Urinary bladder (tissue), 4 donors: Measurements from ENCODE around the gene GGT5. TPM values are rescaled to one million over a fixed set of nuclear protein-coding genes. Genes with fewer than 3 reads are reported as not detected.
"Not testable (repeated sequence)": the region's sequence is repeated elsewhere in the genome, so short reads cannot be mapped to it uniquely, and the experiment has no call there.

Experiments used
- DNase-seq: peaks from one replicate; pipeline ENCODE4 v3.0.0-alpha.2; 2015; ENCODE audit errors: extremely low spot score
- H3K27ac ChIP-seq: one replicate; pipeline ENCODE4 v1.5.1; 2013; ENCODE audit warnings: low read depth, mild to moderate bottlenecking, moderate library complexity
- H3K36me3 ChIP-seq: one replicate; pipeline ENCODE4 v1.6.1; 2013; ENCODE audit warnings: mild to moderate bottlenecking, moderate library complexity; ENCODE audit not compliant: insufficient read depth
- H3K4me1 ChIP-seq: one replicate; pipeline ENCODE4 v1.6.1; 2013; ENCODE audit warnings: mild to moderate bottlenecking, moderate library complexity; ENCODE audit not compliant: insufficient read depth
- H3K4me3 ChIP-seq: one replicate; pipeline ENCODE4 v1.5.1; 2013; ENCODE audit warnings: low read depth, low read length
- WGBS: extraction: QIAGEN DNeasy Blood & Tissue Kit; methylation state at CpG from one replicate; pipeline ENCODE4 v1.1.7; 2013; 5-methylcytosine and 5-hydroxymethylcytosine counted together
- polyA plus RNA-seq: library from polyadenylated mRNA; stranded (reverse); fragments of 200-250 nt; gene quantifications from one replicate; pipeline ENCODE4 v1.2.3, GENCODE V29; 2013
- total RNA-seq: library from RNA; depleted of rRNA; stranded (reverse); fragments of >200 nt; gene quantifications from one replicate; pipeline ENCODE4 v1.2.3, GENCODE V29; 2014
- donor health status: healthy with polysubstance abuse.
- donor health status: healthy.

GGT5 gene, protein sequence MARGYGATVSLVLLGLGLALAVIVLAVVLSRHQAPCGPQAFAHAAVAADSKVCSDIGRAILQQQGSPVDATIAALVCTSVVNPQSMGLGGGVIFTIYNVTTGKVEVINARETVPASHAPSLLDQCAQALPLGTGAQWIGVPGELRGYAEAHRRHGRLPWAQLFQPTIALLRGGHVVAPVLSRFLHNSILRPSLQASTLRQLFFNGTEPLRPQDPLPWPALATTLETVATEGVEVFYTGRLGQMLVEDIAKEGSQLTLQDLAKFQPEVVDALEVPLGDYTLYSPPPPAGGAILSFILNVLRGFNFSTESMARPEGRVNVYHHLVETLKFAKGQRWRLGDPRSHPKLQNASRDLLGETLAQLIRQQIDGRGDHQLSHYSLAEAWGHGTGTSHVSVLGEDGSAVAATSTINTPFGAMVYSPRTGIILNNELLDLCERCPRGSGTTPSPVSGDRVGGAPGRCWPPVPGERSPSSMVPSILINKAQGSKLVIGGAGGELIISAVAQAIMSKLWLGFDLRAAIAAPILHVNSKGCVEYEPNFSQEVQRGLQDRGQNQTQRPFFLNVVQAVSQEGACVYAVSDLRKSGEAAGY
- 3.4 TPM for total RNA-seq
- 101 TPM for polyA plus RNA-seq

DNA sequence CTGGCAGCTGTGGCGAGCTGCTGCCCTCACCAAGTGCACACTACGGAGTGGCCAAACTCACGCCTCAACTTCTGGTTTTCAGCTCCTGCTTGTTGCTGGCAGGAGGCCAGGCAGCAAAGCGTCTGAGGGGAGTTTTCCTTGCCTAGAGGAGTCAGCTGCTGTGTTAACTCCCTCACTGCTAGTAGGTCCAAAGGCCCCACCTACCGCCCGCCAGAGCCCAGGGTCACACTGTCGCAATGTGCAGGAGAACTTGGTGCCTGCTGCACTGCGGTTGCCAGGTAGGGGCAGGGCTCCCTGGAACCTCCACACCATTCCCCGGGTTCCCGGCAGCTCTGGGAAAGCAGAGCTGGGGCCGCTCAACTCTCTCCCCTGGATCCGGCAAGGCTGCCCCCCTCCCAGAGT lies at the start of gene GGT5:
Gene GGT5, minus strand, starts transcription at position 53 of the 402 bp plus-strand sequence. CDS start 357 bp downstream, outside the sequence.
- H3K36me3 ChIP-seq, H3K4me1 ChIP-seq: not testable (repeated sequence)

DNA sequence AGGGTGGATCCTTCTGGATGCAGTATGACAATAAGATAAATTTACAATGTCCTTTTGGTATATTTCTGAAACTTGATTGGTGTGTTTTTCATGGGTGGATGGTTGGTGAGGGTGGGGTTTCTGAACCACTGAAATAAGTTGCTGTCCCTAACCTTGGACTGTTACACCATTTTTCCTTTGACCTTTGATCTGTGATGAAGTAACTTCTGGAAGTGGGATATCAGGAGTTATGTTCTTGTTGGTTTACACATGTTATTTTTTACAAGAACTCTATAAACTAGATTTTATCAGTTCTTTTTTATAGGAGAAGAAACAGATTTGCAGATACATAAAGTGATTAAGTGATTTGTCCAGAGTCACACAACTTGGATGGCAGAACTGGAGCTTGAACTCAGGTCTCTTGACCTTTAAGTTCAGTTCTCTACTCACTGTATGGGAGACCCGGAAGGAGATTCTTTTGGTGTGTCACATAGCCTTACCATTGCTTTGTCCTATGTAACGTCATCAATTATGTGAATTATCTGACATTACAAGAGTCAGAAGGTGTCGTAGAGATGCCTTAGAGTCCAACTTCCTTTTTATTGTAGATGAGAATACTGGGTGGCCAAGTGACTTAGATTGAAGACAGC lies 47.4 kb upstream of the GGT5 start:
- not testable (repeated sequence) for H3K36me3 ChIP-seq, DNase-seq, H3K4me1 ChIP-seq, H3K27ac ChIP-seq, H3K4me3 ChIP-seq
- WGBS: 81% methylated on average over 3 of the region's 3 CpGs

More for the DNA sequence above, at the start of gene GGT5:
- 23% methylated on average over 12 of the region's 12 CpGs for WGBS
- Histone ChIP-seq H3K4me3 (peak within 1 kb of the TSS; percentile 4), H3K27ac (peak within 1 kb of the TSS; percentile 83)
- not testable (repeated sequence) for DNase-seq

DNA sequence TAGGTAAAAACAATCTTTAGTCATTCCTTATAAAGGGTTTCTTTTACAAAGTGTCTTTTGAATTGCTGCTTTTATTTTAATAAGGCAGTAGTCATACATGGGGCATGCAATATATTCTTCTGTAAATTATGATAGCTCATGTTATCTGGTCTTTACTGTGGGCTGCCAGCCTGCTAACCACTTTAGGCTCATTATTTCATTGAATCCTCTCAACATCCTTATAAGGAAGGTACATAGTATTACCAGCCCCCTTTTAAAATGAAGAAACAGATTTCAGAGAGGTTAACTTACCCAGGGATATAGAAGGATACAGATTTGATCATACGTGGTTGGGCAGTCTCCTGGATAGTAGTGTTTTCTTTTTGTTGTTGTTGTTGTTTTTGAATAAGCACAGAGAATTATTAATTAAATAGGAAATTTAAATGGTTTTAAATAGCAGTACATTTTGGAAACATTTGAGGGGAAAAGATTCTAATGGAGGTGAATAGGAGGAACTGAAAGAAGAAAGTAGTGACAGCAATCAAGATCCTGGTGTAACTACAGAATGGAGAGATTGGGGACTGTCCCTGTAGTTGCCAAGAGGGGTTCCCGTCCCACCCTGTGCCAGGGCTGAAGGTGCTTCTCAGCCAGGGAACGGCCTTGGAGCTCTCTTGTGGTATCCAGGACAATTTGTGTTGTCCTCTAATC lies 46.8 kb upstream of the GGT5 start:
- H3K27ac ChIP-seq: no peak overlapping the region
- 80% methylated on average over 3 of the region's 3 CpGs for WGBS

DNA sequence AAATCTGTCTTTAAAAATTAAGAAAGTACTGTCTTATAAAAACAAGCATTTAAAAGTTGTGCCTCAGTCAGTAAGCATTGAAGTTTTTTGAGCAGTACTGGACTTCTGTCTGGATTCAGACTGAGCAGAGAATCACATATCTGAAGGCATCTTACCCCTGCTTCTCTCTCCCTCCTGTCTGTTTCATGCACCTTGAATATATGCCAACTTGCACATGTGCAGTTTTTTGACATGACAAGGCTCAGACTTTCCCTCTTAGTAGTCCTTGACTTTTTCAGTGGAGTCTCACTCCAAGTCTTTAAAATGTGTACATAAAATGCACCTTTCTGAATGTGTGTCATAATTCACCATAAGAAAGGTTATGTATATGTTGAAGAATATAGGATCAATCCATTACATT lies 45.6 kb upstream of the GGT5 start:
- no peak overlapping the region for H3K27ac ChIP-seq
- H3K36me3 ChIP-seq: no peaks in the 10 kb centered on the region
- no peaks in the 10 kb centered on the region for H3K4me1 ChIP-seq
- DNase-seq: no peak
- H3K4me3 ChIP-seq: no peak overlapping the region

More for the DNA sequence above, 46.8 kb upstream of the GGT5 start:
- no peaks in the 10 kb centered on the region for H3K4me1 ChIP-seq
- H3K36me3 ChIP-seq: no peaks in the 10 kb centered on the region
- no peak for DNase-seq
- no peak overlapping the region for H3K4me3 ChIP-seq

DNA sequence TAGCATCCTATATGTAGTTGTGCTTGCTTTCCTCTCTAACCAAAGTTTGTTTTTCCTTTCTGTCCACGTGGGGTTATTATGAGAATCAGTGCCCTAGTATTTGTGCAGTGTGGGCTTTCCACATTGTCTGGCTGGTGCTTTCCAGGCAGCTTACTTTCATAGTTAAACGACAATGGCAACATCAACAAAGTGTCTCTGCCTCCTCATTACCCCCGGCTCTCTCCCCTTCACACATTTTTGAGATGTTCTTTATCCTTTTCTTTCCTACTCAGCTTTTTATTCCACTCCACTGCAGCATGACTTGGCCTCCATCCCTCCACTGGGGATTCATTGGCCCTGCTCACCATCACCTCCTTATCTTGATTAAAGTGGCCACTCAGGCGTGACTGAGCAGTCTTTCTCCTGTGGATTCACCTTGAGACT lies 44.9 kb upstream of the GGT5 start:
- Histone ChIP-seq H3K4me1 (no peaks in the 10 kb centered on the region), H3K4me3 (no peak overlapping the region), H3K36me3 (no peaks in the 10 kb centered on the region), H3K27ac (peak overlapping the region; percentile 65)
- WGBS: 12% methylated on average over 4 of the region's 4 CpGs
- DNase-seq: no peak

DNA sequence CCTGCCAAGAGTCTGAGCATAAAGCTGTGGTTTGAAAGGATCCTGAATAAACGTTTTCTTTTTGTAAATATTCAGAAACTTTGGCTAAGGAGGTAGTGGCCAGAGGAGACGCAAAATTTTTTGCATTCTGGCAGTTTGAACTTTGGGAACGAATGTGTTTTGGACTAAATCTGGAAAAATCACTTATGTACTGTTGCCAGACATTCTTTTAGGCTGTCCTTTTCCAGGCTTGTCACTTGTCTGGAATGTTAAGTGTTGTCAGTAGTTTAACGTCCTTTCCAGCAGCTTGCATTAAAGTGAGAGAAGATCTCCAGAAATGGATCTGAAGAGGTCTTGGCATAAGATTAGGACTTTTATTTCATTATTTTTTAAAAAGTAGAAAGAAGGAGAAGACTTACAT lies 44.2 kb upstream of the GGT5 start:
- no peaks in the 10 kb centered on the region for H3K4me1 ChIP-seq
- WGBS: 16% methylated on average over 4 of the region's 4 CpGs
- H3K36me3 ChIP-seq: no peaks in the 10 kb centered on the region
- DNase-seq: no peak
- no peak overlapping the region for H3K4me3 ChIP-seq
- H3K27ac ChIP-seq: no peak overlapping the region

DNA sequence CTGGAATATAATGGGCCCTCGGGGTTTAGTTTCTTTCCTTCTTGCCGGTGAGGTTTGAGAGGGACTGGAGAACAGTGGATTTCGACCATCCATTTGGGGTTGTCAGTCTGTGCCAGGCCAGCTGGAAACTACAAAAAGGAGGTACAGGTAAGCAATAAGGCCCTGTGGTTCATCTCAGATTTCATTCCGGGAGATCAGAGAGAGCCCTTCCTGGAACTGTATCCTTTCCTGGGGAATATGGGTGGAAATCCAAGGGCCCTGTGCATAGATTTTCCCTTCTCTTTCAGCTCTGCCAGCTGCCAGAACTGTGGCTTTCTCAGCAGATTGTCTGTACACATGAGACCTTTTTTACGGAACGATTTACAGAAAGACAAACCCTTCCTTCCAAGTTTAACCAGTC lies 42.9 kb upstream of the GGT5 start:
- DNase-seq, H3K4me3 ChIP-seq, H3K4me1 ChIP-seq, H3K27ac ChIP-seq, H3K36me3 ChIP-seq: not testable (repeated sequence)
- WGBS: 65% methylated on average over 6 of the region's 6 CpGs

DNA sequence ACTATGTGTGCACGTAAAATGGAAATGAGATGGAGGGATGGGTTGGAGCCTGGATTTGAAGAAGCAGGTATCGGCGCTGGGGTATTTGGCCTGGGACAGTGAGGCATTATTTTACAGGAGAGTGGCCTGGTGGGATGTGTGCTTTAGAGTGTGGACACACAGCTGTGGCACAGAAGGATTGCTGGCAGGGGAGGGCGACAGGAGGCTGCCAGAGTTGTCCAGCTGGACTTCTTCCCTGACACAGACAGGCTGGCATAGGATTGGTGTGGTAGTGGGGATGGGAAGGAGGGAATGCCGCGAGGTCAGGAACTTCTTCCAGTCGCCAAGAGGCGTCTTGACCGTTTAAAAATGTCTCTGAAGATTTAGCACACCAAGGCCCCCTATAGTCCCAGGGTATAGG lies 42.3 kb upstream of the GGT5 start:
- H3K36me3 ChIP-seq, H3K4me1 ChIP-seq, H3K4me3 ChIP-seq, DNase-seq, H3K27ac ChIP-seq: not testable (repeated sequence)
- WGBS: 75% methylated on average over 8 of the region's 9 CpGs

DNA sequence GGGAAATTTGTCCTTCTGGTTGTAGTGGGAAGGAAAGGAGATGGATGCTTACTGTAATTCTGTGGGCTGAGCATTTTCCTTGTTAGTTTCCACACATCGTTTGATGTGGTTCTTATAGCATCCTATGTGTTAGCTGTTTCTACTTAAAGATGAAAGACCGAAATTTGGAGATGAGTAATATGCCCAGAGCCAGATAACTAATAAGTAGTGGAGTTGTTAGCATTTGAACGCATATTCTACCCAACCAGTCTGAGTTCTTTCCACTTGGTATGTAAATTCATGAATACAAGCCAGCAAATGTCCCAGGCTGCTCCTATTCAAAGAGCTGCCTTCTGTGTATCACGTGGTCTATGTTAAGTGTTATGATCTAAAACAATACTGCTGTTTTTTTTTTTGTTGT lies 40.4 kb upstream of the GGT5 start:
- DNase-seq: no peak

DNA sequence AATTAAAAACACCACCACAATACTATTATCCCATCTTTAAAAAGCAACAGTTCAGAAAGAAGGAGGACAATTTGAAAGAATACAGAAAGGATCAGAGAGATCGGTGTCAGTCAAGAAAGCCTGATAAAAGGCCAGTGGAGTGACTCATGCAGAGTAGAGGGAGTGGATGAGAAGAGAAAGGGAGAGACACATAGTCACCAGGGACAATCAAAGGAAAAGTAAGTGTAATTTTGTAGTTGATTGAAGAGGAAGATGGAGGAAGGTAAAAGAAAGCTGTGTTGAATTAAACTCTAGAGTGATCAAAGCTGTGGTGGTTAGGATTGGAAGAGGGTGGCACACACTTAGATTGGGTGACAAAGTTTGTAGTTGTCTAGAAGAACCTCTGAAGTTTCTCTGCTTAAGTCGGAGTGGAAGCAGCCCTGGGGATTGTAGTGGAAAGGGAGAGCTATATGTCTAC lies 39.9 kb upstream of the GGT5 start:
- no peaks in the 10 kb centered on the region for H3K36me3 ChIP-seq
- H3K4me1 ChIP-seq: no peaks in the 10 kb centered on the region
- no peak overlapping the region for H3K4me3 ChIP-seq
- H3K27ac ChIP-seq: no peak overlapping the region
- DNase-seq: no peak
- 82% methylated on average over 2 of the region's 2 CpGs for WGBS

More for the DNA sequence above, 40.4 kb upstream of the GGT5 start:
- H3K27ac ChIP-seq: no peak overlapping the region
- H3K4me3 ChIP-seq: no peak overlapping the region
- 52% methylated on average over 4 of the region's 4 CpGs for WGBS
- no peaks in the 10 kb centered on the region for H3K36me3 ChIP-seq
- H3K4me1 ChIP-seq: no peaks in the 10 kb centered on the region

DNA sequence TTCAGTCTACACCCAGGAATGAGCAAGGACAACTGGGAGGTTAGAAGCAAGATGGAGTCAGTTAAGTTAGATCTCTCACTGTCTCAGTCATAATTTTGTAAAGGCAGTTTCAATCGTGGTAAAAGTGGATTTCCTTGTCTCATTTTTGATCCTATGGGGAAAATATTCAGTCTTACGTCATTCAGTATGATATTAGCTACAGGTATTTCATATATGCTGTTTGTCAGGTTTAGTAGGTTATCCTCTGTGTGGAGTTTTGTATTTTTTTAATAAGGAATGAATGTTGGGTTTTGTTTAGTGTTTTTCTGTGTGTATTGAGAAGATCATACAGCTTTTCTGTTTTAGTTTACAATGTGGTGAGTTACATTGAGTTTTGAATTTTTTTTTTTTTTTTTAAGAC lies 37.5 kb upstream of the GGT5 start:
- WGBS: 80% methylated on average over 2 of the region's 2 CpGs
- H3K4me3 ChIP-seq: no peak overlapping the region
- no peaks in the 10 kb centered on the region for H3K36me3 ChIP-seq
- H3K27ac ChIP-seq: no peak overlapping the region
- no peaks in the 10 kb centered on the region for H3K4me1 ChIP-seq
- DNase-seq: no peak

DNA sequence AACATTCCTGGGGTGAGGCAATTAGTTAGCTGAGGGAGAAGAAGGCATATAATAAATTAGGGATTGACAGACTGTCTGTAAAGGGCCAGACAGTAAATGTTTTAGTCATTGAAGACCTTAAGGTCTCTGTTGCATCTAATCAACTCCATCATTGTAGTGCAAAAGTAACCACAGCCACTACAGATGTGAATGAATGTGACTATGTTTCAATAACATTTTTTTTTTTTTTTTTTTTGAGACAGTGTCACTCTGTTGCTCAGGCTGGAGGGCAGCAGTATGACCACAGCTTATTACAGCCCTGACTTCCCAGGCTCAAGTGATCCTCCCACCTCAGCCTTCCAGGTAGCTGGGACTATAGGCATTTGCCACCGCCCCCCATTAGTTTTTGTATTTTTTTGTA lies 35.5 kb upstream of the GGT5 start:
- not testable (repeated sequence) for H3K27ac ChIP-seq, H3K36me3 ChIP-seq, H3K4me1 ChIP-seq, H3K4me3 ChIP-seq, DNase-seq
- WGBS: 98% methylated on average over 1 of the region's 1 CpG

DNA sequence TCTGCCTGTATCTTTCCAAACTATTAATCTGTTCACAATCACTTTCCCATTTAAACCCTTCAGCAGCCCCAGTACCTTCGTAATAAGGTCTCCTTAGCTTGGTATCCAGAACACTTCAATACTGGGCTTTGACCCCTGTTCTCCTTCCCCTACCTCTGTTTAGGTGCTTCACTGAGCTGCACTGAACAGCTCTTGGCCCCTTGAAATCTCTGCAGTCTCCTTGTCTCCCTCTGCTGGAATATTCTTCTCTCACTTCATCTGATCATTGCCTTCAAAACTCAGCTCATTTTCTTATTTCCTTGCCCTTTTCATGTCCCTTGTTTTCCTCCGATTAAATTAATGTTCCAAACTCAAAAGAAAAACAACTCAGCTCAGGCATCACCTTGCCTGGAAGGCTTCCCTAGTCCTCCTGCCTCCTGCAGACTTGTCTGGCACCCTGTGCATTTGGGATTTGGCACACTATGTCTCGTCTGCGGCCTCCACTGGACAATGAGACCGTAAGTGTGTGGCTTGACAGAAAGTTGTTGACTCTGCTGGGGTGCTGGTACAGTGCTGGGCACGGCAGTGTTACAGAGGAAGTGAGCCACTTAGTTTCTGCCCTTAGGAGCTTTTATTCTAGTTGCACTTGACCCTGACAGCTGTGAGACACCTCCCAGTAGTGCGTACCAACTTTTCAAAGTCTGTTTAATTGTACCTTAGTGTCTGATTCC lies 30.0 kb upstream of the GGT5 start:
- DNase-seq, H3K4me1 ChIP-seq, H3K36me3 ChIP-seq, H3K27ac ChIP-seq, H3K4me3 ChIP-seq: not testable (repeated sequence)
- WGBS: 43% methylated on average over 7 of the region's 7 CpGs
